Thymus (tissue), 11 donors: Measurements from ENCODE around the gene NACAD. TPM values are rescaled to one million over a fixed set of nuclear protein-coding genes. Genes with fewer than 3 reads are reported as not detected.

ENCODE experiments used
- DNase-seq, 9 donors: peaks; one replicate each; pipeline ENCODE4 v3.0.0-alpha.2; 2013; ENCODE audit warnings: low spot score in 9 of 9, low read depth in 6 of 9, missing footprints in 1 of 9
- H3K27ac ChIP-seq, 2 donors: one replicate each; pipeline ENCODE4 v1.5.1; 2013; ENCODE audit warnings: control low read depth in 1 of 2, low read depth in 1 of 2, low read length in 1 of 2, mild to moderate bottlenecking in 1 of 2, moderate library complexity in 1 of 2
- H3K27me3 ChIP-seq, 2 donors: one replicate each; pipeline ENCODE4 v1.5.1; 2013; ENCODE audit warnings: low read length in 1 of 2; ENCODE audit not compliant: control insufficient read depth in 2 of 2, insufficient read depth in 1 of 2
- H3K36me3 ChIP-seq, 2 donors: one replicate each; pipeline ENCODE4 v1.5.1; 2013; ENCODE audit warnings: low read length in 1 of 2, mild to moderate bottlenecking in 1 of 2, moderate library complexity in 1 of 2; ENCODE audit not compliant: control insufficient read depth in 2 of 2, insufficient read depth in 2 of 2
- H3K4me1 ChIP-seq, 2 donors: one replicate each; pipeline ENCODE4 v1.5.1; 2013; ENCODE audit warnings: low read length in 2 of 2; ENCODE audit not compliant: control insufficient read depth in 2 of 2, insufficient read depth in 2 of 2
- H3K4me3 ChIP-seq, 2 donors: one replicate each; pipeline ENCODE4 v1.5.1; 2013; ENCODE audit warnings: low read length in 2 of 2, control low read depth in 1 of 2, mild to moderate bottlenecking in 1 of 2
- H3K9me3 ChIP-seq, 2 donors: one replicate each; pipeline ENCODE4 v1.5.1; 2013; ENCODE audit warnings: low read length in 1 of 2, mild to moderate bottlenecking in 1 of 2; ENCODE audit not compliant: control insufficient read depth in 2 of 2, insufficient read depth in 1 of 2
- WGBS: extraction: QIAGEN DNeasy Blood & Tissue Kit; methylation state at CpG from one replicate; pipeline ENCODE4 v1.1.7; 2013; 5-methylcytosine and 5-hydroxymethylcytosine counted together
- polyA plus RNA-seq: library from polyadenylated mRNA; stranded (reverse); fragments of 200-250 nt; gene quantifications from one replicate; pipeline ENCODE4 v1.2.3, GENCODE V29; 2013
- total RNA-seq: library from RNA; stranded (reverse); fragments of 120-200 nt; gene quantifications from one replicate; pipeline ENCODE4 v1.2.4, GENCODE V29; 2013
- donor health status: healthy.

Gene NACAD
- total and polyA plus RNA-seq, 2 donors, result 0.14 to 0.94 TPM

DNA sequence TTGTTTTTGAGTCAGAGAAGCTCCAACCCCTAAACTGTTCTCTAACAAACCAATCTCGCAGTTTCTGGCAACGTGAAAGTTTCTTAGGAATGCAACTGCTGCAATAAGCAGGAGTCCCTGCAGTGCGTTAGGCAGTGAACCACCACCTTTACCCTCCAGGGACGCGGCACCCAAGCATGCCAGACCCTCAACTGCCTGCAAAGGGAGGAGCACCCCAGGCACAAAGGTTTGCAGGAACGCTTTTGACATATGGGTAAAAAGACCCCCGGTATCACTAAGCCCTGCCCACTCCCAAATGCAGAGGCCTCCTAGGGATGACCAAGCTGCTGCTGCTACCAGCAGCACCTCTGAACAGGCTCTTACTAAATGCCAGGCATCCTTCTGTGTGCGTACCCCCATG is 18.1 kb upstream of the NACAD start:
- Histone ChIP-seq H3K27me3 (no peaks in the 10 kb centered on the region), H3K9me3 (no peaks in the 10 kb centered on the region), H3K27ac (no peak overlapping the region), H3K36me3 (peaks cover 67 to 76% of the 10 kb centered on the region in 2 donors), H3K4me3 (no peak overlapping the region), H3K4me1 (peaks cover 9 to 22% of the 10 kb centered on the region in 2 donors)
- DNase-seq, result no peak
- WGBS, result 79% methylated on average over 8 of the region's 8 CpGs

DNA sequence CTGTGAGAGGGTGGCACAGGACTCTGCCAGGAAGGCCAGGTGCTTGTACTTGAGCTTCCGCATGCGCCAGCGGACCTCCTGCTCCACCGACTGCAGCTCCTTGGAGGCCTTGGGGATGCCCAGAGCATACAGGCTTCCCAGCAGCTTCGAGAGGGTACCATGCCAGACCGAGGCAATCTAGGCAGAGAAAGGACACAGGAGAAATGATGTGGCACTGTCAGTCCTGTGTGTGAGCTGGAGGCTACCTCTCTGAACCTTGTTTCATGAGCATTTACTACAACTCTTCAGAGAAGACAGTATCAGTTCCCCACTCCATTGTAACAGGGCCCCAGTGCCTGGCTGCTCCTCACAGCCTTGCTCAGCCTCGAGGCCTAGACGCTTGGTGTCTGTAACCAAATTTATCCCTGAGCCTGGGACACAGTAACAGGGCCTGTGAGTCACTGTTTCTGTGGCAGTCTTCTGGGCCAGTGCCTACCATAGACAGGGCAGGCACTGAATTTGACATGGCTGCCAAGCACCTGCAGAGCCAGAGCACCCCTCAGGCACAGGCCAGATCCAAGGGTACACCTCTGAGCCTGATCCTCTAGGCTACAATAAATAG is 16.9 kb upstream of the NACAD start:
- Histone ChIP-seq H3K4me3 (no peak overlapping the region), H3K27me3 (no peaks in the 10 kb centered on the region), H3K36me3 (peaks cover 79 to 87% of the 10 kb centered on the region in 2 donors), H3K27ac (no peak overlapping the region), H3K4me1 (peaks cover 9 to 16% of the 10 kb centered on the region in 2 donors), H3K9me3 (no peaks in the 10 kb centered on the region)
- WGBS, result 98% methylated on average over 8 of the region's 8 CpGs
- no peak for DNase-seq

DNA sequence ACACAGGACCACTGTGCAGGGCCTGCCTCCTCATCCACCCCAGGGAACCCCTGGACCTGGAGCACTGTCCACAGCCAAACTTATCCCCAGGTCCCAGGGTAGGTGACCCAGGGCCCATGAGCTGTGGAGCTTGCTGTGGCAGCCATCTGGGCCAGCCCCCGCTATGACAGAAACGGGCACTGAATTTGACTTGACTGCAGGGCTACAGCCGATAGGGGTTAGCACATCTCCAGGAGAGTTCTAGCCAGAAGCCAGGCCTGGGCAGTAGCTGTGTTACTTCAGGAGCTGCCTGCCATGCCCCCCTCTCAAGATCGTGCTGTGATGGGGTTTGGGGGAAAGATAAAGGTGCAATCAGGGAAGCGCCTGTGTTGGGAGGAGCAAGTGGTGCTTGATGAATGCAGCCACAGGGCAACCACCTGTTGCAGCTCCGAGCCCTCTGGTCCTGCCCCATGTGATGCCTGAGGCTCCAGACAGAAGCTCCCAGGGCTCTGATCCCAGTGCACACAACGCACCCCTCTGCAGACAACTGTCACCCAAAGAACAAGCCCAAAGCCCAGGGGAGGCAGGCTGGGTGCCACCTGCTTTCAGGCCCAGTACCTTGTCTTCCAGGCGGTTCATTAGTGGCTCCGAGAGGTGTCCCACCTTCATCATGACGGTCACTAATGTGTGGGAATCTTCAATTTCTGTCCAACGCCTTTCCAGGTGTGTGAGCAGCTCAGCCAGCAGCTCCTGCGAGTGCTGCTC is 16.2 kb upstream of the NACAD start:
- H3K27me3 ChIP-seq, result no peaks in the 10 kb centered on the region
- WGBS, result 98% methylated on average over 12 of the region's 12 CpGs
- H3K9me3 ChIP-seq, result no peaks in the 10 kb centered on the region
- peaks cover 85 to 93% of the 10 kb centered on the region in 2 donors for H3K36me3 ChIP-seq
- H3K27ac ChIP-seq, result no peak overlapping the region
- H3K4me3 ChIP-seq, result no peak overlapping the region
- no peak for DNase-seq
- H3K4me1 ChIP-seq, result peaks cover 6 to 10% of the 10 kb centered on the region in 2 donors

DNA sequence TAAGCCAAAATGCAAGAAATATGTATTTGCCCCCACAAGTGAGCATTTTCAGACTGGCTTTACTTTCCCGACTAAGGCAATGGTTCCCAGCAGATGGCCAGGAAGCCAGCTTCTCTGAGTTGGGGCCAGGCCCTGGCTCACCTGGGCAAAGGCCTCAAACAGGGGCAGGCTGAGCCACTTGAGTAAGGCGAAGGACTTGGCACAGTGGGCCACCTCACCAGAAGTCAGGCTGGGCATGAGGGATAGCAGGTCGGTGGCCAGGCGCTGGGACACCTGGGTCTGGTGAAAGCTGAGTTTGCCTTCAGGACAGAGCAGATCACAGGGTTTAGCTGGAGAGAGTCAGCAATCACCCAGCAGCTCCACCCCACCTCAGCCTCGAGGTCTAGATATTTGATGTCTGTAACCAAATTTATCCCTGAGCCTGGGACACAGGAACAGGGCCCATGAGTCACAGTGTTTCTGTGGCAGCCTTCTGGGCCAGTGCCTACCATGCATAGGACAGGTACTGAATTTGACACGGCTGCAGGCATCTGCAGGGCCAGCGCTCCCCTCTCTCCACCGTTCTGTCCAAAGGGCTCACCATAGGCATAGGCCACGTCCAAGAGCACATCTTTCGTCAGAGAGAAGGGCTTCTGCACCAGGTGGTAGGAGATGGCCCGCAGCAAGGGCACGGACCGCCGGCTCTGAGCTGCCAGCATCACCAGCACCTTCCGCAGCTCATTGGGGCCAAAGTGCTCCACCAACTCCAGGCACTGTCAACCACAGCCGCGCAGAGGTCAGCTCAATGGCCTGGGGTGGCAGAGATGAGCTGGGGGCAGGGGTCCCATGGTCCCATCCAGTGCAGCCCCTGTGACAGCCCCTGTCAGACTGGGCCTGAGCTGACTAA is 15.4 kb upstream of the NACAD start:
- Histone ChIP-seq H3K27ac (no peak overlapping the region), H3K36me3 (peaks cover 94 to 98% of the 10 kb centered on the region in 2 donors), H3K4me3 (no peak overlapping the region), H3K4me1 (peaks cover 2 to 6% of the 10 kb centered on the region in 2 donors), H3K27me3 (no peaks in the 10 kb centered on the region), H3K9me3 (no peaks in the 10 kb centered on the region)
- no peak for DNase-seq
- WGBS, result 99% methylated on average over 17 of the region's 17 CpGs

DNA sequence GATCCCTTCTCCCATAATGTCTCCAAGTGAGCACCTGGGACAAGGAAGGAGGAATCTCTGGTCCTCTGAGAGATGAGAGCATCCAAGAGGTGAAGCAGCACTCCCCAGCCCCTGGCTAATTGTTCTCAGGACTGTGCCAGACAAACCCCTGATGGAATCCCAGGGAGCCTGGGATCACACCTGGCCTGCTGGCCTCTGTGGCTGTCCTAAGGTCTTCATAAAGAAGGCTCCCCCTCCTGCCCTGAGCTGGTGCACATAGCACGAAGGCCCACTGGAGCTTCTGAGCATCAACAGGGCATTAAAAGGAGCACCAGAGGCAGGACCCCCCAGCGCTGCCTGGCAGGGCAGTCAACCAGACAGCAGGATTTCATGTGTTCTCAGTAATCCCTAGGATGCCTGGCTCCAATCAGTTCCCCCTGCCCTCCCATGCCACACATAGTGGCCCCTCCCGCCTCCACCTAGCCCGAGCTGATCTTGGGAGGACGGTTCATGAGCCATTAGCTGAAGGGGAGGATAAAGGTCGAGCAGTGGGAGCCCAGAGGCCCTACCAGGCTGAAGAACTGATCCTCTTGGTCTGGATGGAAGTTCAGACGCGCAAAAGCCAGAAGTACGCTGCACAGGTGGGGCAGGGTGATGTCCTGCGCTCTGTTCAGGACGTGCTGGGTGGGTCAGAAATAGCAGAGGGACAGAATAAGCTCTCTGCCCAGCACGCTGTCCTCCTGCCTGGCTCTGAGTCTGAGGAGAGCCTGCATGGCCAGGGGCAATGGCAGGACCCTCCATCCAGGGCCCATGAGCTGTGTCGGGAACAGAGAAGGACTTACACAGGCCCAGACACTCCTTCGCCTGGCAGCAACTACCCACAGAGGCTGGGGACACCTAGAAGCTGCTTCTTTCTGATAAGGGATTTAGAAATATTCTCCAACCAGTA is 14.3 kb upstream of the NACAD start:
- no peaks in the 10 kb centered on the region for H3K9me3 ChIP-seq
- no peak overlapping the region for H3K4me3 ChIP-seq
- no peak overlapping the region for H3K27ac ChIP-seq
- H3K36me3 ChIP-seq, result peaks cover 87% of the 10 kb centered on the region in 2 donors
- DNase-seq, result no peak
- no peaks in the 10 kb centered on the region for H3K27me3 ChIP-seq
- H3K4me1 ChIP-seq, result peaks cover 0 to 2% of the 10 kb centered on the region in 2 donors
- 88% methylated on average over 14 of the region's 14 CpGs for WGBS

DNA sequence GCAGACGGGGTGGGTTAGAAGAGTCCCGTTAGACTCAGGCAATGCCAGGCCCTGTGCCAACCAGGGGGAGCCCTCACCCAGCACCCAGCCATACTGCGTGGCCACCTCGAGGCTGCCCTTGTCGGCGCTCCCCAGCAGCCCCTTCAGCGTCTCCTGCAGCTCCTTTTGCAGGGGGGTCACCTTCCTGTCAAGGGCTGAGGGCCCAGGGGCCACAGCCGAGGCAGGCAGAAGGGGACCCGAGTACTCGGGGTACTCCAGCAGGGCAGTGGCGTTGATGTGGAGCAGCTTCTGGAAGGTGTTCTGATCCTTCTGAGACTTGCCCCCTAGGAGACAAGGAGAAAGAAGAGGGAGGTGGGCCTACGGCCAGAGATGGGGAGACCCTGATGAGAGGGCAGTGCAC is 13.0 kb upstream of the NACAD start:
- H3K4me3 ChIP-seq, result no peak overlapping the region
- 99% methylated on average over 12 of the region's 12 CpGs for WGBS
- DNase-seq, result no peak

DNA sequence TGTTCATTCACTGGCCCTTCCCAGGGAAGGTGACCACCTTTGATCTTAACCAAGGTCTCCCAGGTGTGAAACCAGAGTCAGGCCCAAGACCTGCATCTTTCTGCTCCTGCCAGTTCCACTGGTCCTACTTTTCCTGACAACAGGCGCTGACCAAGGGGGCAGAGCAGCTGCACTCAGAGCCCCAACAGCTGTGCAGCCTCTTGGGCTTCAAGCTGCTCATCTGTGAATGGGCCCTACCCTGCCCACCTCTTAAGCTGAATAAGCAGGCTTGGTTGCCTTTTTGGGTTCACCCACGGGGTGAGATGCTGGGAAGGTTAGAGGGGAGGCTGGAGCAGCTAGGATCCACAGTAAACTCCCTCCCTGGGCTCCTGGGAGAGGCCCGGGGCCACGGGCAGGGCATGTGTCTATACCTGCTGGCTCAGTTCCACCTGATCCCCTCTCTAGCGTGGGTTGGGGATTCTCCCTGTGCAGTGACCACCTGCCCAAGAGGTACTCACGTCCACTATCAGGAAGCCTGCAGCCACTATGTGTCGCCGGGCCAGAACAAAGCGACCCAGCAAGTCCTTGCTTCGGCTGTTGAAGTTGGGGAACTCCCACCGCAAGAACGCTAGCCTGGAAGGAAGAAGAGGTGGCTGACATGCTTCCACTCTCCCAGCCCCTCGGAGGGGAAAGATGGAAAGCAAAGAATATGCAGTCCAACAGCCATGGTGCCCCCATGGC is 12.2 kb upstream of the NACAD start:
- DNase-seq, result no peak
- WGBS, result 97% methylated on average over 13 of the region's 13 CpGs
- Histone ChIP-seq H3K27me3 (no peaks in the 10 kb centered on the region), H3K4me3 (no peak overlapping the region), H3K27ac (no peak overlapping the region), H3K9me3 (no peaks in the 10 kb centered on the region), H3K4me1 (no peaks in the 10 kb centered on the region), H3K36me3 (peaks cover 66 to 70% of the 10 kb centered on the region in 2 donors)

More for the DNA sequence above, 13.0 kb upstream of the NACAD start:
- H3K4me1 ChIP-seq, result no peaks in the 10 kb centered on the region
- no peaks in the 10 kb centered on the region for H3K27me3 ChIP-seq
- H3K9me3 ChIP-seq, result no peaks in the 10 kb centered on the region
- H3K36me3 ChIP-seq, result peaks cover 75 to 78% of the 10 kb centered on the region in 2 donors
- no peak overlapping the region for H3K27ac ChIP-seq
